HG03565 (cell line): ENCODE results near the gene KIF5C.

Experiments
- ATAC-seq: cut with Tn5 transposase; IDR thresholded peaks from one replicate; pipeline ENCODE4 v1.9.1; 2021; ENCODE audit warnings: mild to moderate bottlenecking, moderate library complexity; ENCODE audit not compliant: unreplicated experiment

Gene KIF5C

GRCh38 chr2:148887350-148888002, 12.4 kb downstream of the KIF5C start:
- ATAC-seq = no peak

- ATAC-seq = no peak
Measured at GRCh38 chr2:148888003-148888501, 13.0 kb downstream of the KIF5C start.

- no peak for ATAC-seq
Measured at GRCh38 chr2:148888986-148889385, 14.0 kb downstream of the KIF5C start.

DNA sequence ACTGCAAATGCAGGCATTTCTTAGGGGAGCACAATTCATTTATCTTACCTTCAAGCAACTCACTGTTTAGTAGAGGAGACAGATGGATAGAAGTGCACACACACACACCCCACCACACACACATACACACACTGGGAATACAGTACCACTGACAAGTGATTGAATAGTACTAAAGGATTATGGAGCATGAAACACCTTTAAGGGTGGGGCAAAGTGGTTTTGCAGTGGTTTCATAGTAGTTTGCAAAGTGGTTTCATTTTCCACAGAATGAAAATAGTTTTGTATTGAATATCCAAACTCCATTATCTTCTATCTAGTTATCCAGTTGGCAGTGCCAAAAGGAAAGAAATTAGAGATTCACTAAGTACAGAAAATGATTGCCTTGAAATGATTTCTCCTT, 18.9 kb downstream of the KIF5C start:
- ATAC-seq = no peak

DNA sequence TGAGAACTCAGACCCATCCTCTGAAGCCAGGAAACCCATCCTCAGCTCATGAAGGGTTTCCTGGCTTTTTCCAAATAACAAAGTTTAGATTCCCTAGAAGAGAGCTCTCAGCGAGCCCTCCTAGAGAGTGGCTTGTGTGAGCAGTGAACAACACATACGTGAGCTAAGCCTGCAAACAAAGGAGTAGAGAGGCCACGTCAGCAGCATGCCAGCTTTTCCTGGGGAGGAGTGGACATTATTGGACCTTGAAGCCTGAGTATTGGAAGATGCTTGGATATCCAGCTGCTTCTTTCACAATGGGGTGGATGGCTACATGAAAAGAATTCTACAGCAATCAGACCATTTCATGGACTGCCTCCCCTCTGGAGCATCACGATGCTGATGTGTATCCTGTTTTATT, 21.1 kb downstream of the KIF5C start:
- ATAC-seq = no peak

DNA sequence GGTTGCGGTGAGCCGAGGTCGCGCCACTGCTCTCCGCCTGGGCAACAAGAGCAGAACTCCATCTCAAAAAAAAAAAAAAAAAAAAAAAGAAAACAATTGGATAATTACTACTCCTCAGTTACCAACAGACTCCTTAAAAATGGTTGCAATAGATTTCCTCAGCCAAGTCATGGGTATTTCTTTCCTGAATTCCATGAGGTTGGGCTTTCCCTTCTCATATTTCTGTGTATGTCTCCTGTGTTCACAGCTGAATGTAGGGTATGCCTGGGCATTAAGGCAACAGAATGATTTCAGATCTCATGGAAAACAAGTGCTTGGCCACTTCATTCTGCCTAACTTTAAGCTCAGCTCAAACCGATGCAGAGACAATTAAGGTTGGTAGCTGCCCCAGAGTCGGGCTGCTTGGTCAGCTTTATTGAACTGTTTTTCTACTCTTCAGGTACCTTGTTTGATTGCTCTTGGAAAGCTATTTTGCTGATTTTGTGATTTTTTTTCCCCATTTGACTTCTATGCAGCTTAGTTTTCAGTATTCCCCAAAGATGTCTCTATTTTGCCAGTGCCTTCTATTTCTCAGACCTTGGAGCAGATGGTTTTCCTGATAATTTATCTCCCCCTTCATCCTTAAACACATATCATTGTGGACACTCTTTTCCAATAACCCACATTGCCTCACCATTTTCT, 24.8 kb downstream of the KIF5C start:
- no peak for ATAC-seq

GRCh38 chr2:148900350-148900837, 25.4 kb downstream of the KIF5C start:
- no peak for ATAC-seq

GRCh38 chr2:148901142-148901541, 26.1 kb downstream of the KIF5C start:
- ATAC-seq = no peak

DNA sequence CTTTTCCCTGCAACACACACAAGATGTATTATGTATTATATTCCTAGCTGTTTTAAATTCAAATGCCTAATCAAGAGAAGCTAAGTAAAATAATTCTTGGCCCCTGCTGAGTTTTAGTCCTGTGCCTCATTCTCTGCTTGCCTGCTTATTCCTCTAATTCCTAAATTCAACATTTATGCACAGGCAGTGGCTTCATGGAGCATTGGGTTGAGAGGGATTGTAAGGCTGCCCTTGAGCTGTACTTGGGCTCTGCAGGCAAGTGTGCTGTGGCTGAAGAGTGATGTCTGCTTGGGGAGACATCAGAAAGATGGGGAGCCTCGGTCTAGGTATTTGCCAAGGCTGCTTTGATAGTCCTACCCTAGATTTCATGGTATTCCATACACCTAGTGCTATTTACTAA, 27.8 kb downstream of the KIF5C start:
- no peak for ATAC-seq

- ATAC-seq = no peak
Measured at GRCh38 chr2:148903294-148903693, 28.3 kb downstream of the KIF5C start.

- no peak for ATAC-seq
Measured at GRCh38 chr2:148903979-148904378, 29.0 kb downstream of the KIF5C start.

DNA sequence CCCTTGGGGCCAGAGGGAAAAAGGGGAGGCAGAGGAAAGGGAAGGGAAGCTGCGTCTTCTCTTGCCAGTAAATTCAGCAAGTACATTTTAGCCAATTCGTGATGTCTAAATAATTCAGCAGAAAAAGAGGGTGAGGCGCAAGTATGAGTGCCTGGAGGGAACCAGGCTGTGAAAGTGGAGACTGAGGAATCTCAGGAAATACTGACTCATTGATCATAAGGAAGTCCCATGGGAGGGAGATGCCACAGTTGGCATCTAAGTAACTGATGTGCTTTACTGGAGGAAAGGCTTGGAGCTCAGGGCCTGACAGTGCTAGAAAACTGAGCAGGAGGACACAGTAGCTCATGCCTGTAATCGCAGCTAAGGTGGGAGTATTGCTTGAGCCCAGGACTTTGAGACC, 31.1 kb downstream of the KIF5C start:
- ATAC-seq = no peak

- ATAC-seq = no peak
Measured at GRCh38 chr2:148907085-148907785, 32.2 kb downstream of the KIF5C start.

- ATAC-seq = no peak
Measured at GRCh38 chr2:148909114-148909513, 34.1 kb downstream of the KIF5C start.

DNA sequence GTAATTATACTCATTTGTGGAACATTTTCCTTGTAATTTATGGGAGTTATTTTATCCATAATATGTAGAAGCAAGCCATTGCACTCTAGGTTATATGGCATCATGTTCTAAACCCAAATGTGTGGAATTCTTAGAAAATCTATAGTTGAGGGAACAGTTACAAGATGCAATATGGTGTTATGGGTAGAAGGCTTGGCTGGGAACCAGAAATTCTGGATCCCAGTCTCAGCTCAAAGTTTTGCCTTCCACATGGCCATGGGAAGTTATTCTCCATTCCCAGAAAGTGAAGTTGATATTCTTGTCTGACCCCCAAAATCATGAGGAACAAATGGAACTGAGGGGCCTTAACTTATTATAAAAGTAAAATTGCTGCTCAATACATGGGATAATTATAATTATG, 38.0 kb downstream of the KIF5C start:
- ATAC-seq = no peak

GRCh38 chr2:148913492-148913891, 38.5 kb downstream of the KIF5C start:
- no peak for ATAC-seq

GRCh38 chr2:148914463-148914862, 39.4 kb downstream of the KIF5C start:
- ATAC-seq = no peak

DNA sequence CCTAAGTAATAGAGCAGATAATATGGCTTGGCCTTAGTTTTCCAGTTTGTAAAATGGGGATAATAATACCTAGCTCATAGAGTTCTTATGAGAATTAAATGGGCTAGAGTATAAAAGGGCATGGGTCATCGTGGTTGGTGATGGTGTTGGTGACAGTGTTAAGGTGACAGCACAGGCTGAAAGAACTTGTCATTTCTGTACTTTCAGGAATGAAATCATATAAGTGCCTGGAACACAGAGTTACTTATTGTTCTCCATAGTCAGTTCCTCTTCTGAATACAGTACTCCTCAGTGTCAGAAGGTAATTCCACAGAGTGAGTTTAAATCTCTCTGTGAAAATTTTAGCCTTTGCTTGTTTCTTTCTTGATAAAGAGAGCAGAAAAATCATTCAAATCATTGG, 42.4 kb downstream of the KIF5C start:
- no peak for ATAC-seq

- ATAC-seq = no peak
Measured at GRCh38 chr2:148918554-148918953, 43.5 kb downstream of the KIF5C start.

- ATAC-seq = no peak
Measured at GRCh38 chr2:148920559-148920958, 45.5 kb downstream of the KIF5C start.

- no peak for ATAC-seq
Measured at GRCh38 chr2:148922062-148922461, 47.0 kb downstream of the KIF5C start.
